Endodermal cell (in vitro differentiated cells): ENCODE data around the gene ZNF292. TPM values are rescaled to one million over a fixed set of nuclear protein-coding genes. Genes with fewer than 3 reads are reported as not detected.

ENCODE experiments used
- DNase-seq: peaks from one replicate; pipeline ENCODE4 v3.0.0-alpha.2; 2017
- H3K27ac ChIP-seq: 2 replicates; pipeline ENCODE4 v1.5.1; 2013; ENCODE audit warnings: mild to moderate bottlenecking, low read depth, low read length, moderate library complexity
- H3K27me3 ChIP-seq: 2 replicates; pipeline ENCODE4 v1.6.1; 2013; ENCODE audit warnings: mild to moderate bottlenecking, low read length, moderate library complexity; ENCODE audit not compliant: insufficient read depth, control insufficient read depth, poor library complexity, severe bottlenecking
- H3K36me3 ChIP-seq: 2 replicates; pipeline ENCODE4 v1.7.0; 2013; ENCODE audit warnings: mild to moderate bottlenecking, low read length, moderate library complexity; ENCODE audit not compliant: control insufficient read depth, insufficient read depth
- H3K4me1 ChIP-seq: one replicate; pipeline ENCODE4 v1.7.0; 2013; ENCODE audit warnings: low read length; ENCODE audit not compliant: control insufficient read depth, insufficient read depth
- H3K4me3 ChIP-seq: 2 replicates; pipeline ENCODE4 v1.5.1; 2013; ENCODE audit warnings: mild to moderate bottlenecking, low read length, moderate library complexity
- H3K9ac ChIP-seq: 2 replicates; pipeline ENCODE4 v1.6.1; 2013; ENCODE audit warnings: mild to moderate bottlenecking, low read length, moderate library complexity; ENCODE audit not compliant: poor library complexity, severe bottlenecking; ENCODE audit errors: extremely low read depth
- H3K9me3 ChIP-seq: 2 replicates; pipeline ENCODE4 v1.6.1; 2013; ENCODE audit warnings: mild to moderate bottlenecking, low read length, moderate library complexity; ENCODE audit not compliant: control insufficient read depth
- H3K27ac Mint-ChIP-seq: 2 replicates; pipeline ENCODE4 v1.8.0; 2020; ENCODE audit warnings: mixed read lengths
- H3K27me3 Mint-ChIP-seq: 2 replicates; pipeline ENCODE4 v1.8.0; 2021; ENCODE audit warnings: mild to moderate bottlenecking, mixed read lengths; ENCODE audit not compliant: insufficient read depth
- H3K36me3 Mint-ChIP-seq: 2 replicates; pipeline ENCODE4 v1.8.0; 2020; ENCODE audit warnings: low read depth, mixed read lengths
- H3K4me1 Mint-ChIP-seq: 2 replicates; pipeline ENCODE4 v1.8.0; 2020; ENCODE audit warnings: mixed read lengths
- H3K4me3 Mint-ChIP-seq: 2 replicates; pipeline ENCODE4 v1.8.0; 2020; ENCODE audit warnings: mild to moderate bottlenecking, moderate library complexity, mixed read lengths
- H3K9me3 Mint-ChIP-seq: 2 replicates; pipeline ENCODE4 v1.8.0; 2020; ENCODE audit warnings: mild to moderate bottlenecking, mixed read lengths
- CTCF ChIP-seq: fragments of 200-600 bp; sonication (generic); conservative IDR thresholded peaks from 2 replicates; pipeline ENCODE4 v1.5.0; 2021; ENCODE audit warnings: antibody characterized with exemption, mild to moderate bottlenecking
- WGBS, 2 experiments: methylation state at CpG; one replicate each; pipeline versions ENCODE4 v1.1.5 to v1.1.7; 2013; ENCODE audit warnings: missing lambda C conversion rate in 2 of 2, mixed read lengths in 1 of 2; ENCODE audit not compliant: insufficient coverage in 1 of 2, insufficient read length in 1 of 2; 5-methylcytosine and 5-hydroxymethylcytosine counted together
- total RNA-seq, 2 donors: library from RNA; stranded (reverse); fragmentation: NEBNext Ultra II Directional in 1 of 2; extraction: Animal tissue kit (Norgen Biotek cat#: 25700) in 1 of 2; gene quantifications; 2 replicates in 1 of 2; 3 replicates in 1 of 2; pipeline ENCODE4 v1.2.1, GENCODE V29; 2021

ZNF292 gene
- total RNA-seq, 2 donors from 2014 or later: 45.9 to 50.2 TPM

DNA sequence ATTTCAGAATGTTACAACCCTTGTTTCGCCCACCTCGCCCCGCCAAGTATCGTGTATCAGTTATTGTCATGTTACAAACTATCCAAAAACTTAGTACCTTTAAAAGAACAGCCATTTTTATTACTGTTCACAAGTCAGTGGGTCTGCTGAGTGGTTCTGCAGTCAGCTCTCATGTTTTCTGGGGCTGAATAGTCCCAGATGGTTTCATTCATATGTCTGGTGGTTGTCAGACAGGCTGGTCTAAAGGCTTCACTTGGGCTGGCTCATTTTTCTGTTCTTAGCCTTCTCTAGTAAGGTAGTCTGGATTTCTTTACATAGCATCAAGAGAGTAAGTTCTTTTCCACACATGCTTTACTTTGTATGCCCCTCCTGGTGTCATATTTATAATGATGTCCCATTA lies 8.6 kb downstream of the ZNF292 start:
- DNase-seq: no peak
- no peak overlapping the region for H3K9ac ChIP-seq
- H3K4me3 ChIP-seq: no peak overlapping the region
- peaks cover 6% of the 10 kb centered on the region for H3K4me1 ChIP-seq
- Mint-ChIP-seq H3K9me3 (no peaks in the 10 kb centered on the region), H3K27ac (no peak overlapping the region), H3K27me3 (no peaks in the 10 kb centered on the region), H3K4me1 (peaks cover 18% of the 10 kb centered on the region), H3K36me3 (peaks cover 4% of the 10 kb centered on the region), H3K4me3 (no peak overlapping the region)
- H3K27me3 ChIP-seq: no peaks in the 10 kb centered on the region
- 90 to 95% methylated on average over 2 to 4 of the region's 4 CpGs for WGBS, 2 experiments
- TF ChIP-seq CTCF: no peak
- no peak overlapping the region for H3K27ac ChIP-seq
- H3K36me3 ChIP-seq: peaks cover 12% of the 10 kb centered on the region
- H3K9me3 ChIP-seq: no peaks in the 10 kb centered on the region

GRCh38 chr6:87164506-87164905 lies 9.1 kb downstream of the ZNF292 start:
- peaks cover 6% of the 10 kb centered on the region for H3K4me1 ChIP-seq
- TF ChIP-seq CTCF: no peak
- peaks cover 16% of the 10 kb centered on the region for H3K36me3 ChIP-seq
- no peaks in the 10 kb centered on the region for H3K27me3 ChIP-seq
- WGBS, 2 experiments: 94 to 97% methylated on average over 5 to 7 of the region's 7 CpGs
- no peak overlapping the region for H3K4me3 ChIP-seq
- no peak for DNase-seq
- no peak overlapping the region for H3K9ac ChIP-seq
- no peak overlapping the region for H3K4me3 Mint-ChIP-seq
- H3K27ac ChIP-seq: no peak overlapping the region
- no peaks in the 10 kb centered on the region for H3K9me3 Mint-ChIP-seq
- peaks cover 3% of the 10 kb centered on the region for H3K36me3 Mint-ChIP-seq
- no peaks in the 10 kb centered on the region for H3K27me3 Mint-ChIP-seq
- H3K4me1 Mint-ChIP-seq: peaks cover 18% of the 10 kb centered on the region
- no peaks in the 10 kb centered on the region for H3K9me3 ChIP-seq
- H3K27ac Mint-ChIP-seq: no peak overlapping the region

DNA sequence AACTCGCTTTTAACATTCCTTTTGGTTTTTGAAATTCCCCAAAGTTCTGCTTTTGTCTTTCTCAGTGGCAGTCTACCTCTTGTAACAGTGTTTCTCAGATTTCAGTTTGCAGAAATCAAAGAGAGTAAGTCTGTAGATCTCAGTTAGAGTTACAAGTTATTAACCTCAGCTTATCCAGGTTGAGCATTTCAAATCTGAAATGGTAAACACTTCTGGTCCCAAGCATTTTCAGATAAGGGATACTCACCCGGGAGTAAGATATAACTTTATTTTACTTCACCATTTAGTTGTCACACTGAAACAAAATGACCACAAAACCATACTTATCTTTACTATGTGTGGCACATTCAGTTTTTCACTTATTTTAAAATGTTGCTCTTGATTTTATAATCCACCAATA lies 9.8 kb downstream of the ZNF292 start:
- H3K27ac ChIP-seq: no peak overlapping the region
- H3K27me3 ChIP-seq: no peaks in the 10 kb centered on the region
- no peak overlapping the region for H3K4me3 Mint-ChIP-seq
- no peak overlapping the region for H3K9ac ChIP-seq
- TF ChIP-seq CTCF: no peak
- H3K27ac Mint-ChIP-seq: no peak overlapping the region
- H3K4me3 ChIP-seq: no peak overlapping the region
- no peaks in the 10 kb centered on the region for H3K9me3 ChIP-seq
- no peaks in the 10 kb centered on the region for H3K9me3 Mint-ChIP-seq
- H3K4me1 Mint-ChIP-seq: peaks cover 18% of the 10 kb centered on the region
- no peak for DNase-seq
- H3K27me3 Mint-ChIP-seq: no peaks in the 10 kb centered on the region
- peaks cover 6% of the 10 kb centered on the region for H3K4me1 ChIP-seq
- 78 to 88% methylated on average over 1 to 2 of the region's 2 CpGs for WGBS, 2 experiments
- peaks cover 15% of the 10 kb centered on the region for H3K36me3 ChIP-seq
- H3K36me3 Mint-ChIP-seq: peaks cover 3% of the 10 kb centered on the region
